Pancreas (tissue), 10 donors: ENCODE data around the gene RPS21. TPM values are rescaled to one million over a fixed set of nuclear protein-coding genes. Genes with fewer than 3 reads are reported as not detected.

ENCODE experiments used
- ATAC-seq, 4 donors: fragments of 200-7000 bp; cut with Tn5 transposase; one replicate each; pipeline versions ENCODE4 v1.8.0 to v1.9.1; 2020; ENCODE audit warnings: mild to moderate bottlenecking in 4 of 4, moderate library complexity in 4 of 4
- DNase-seq, 6 donors: peaks; one replicate each; pipeline ENCODE4 v3.0.0-alpha.2; 2020
- FAIRE-seq: peaks from 2 replicates; lab custom pipeline; 2012; peaks lifted over from hg19 to GRCh38; lab: Jason Lieb, UNC
- H3K27ac ChIP-seq, 4 donors: fragments of 200-600 bp; sonication (generic); 1 replicate in 3 of 4; 2 replicates in 1 of 4; pipeline versions ENCODE4 v1.5.0 to v1.8.0; 2020
- H3K27me3 ChIP-seq, 4 donors: fragments of 200-600 bp; one replicate each; pipeline ENCODE4 v1.8.0; 2021
- H3K36me3 ChIP-seq, 3 donors: fragments of 200-600 bp; sonication (generic) in 1 of 3; one replicate each; pipeline versions ENCODE4 v1.5.0 to v1.8.0; 2020 to 2021
- H3K4me1 ChIP-seq, 3 donors: fragments of 200-600 bp; one replicate each; pipeline ENCODE4 v1.8.0; 2021
- H3K4me3 ChIP-seq, 4 donors: fragments of 200-600 bp; sonication (generic) in 2 of 4; one replicate each; pipeline versions ENCODE4 v1.5.0 to v1.8.0; 2020 to 2021
- H3K9me3 ChIP-seq, 4 donors: fragments of 200-600 bp; one replicate each; pipeline ENCODE4 v1.8.0; 2021
- WGBS, 2 donors: extraction: QIAGEN DNeasy Blood & Tissue Kit; methylation state at CpG; one replicate each; pipeline ENCODE4 v1.1.7; 2013; 5-methylcytosine and 5-hydroxymethylcytosine counted together
- intact Hi-C, 3 donors: fragments of 100-400 bp; cut with DNase I; formaldehyde crosslinking; loops; one replicate each; pipeline versions ENCODE4 v1.11.1 to v1.14.2; 2022
- polyA plus RNA-seq, 2 donors: library from polyadenylated mRNA; stranded (reverse); fragments of 200-250 nt; gene quantifications; one replicate each; pipeline ENCODE4 v1.2.3, GENCODE V29; 2013
- total RNA-seq, 6 donors: library from RNA; stranded (reverse); fragmentation: NEBNext Ultra II Directional in 4 of 6; extraction: Animal tissue kit (Norgen Biotek cat#: 25700) in 4 of 6; gene quantifications; one replicate each; pipeline versions ENCODE4 v1.2.1 to v1.2.4, GENCODE V29; 2021 to 2023
- TF ChIP-seq, protein P1 (sequence below), 4 donors: fragments of 200-600 bp; sonication (generic) in 3 of 4; IDR thresholded peaks; one replicate each; pipeline versions ENCODE4 v1.5.0 to v1.8.0; 2021; ENCODE audit warnings: antibody characterized with exemption in 4 of 4
- donor health status: healthy with polysubstance abuse.
- donor health status: DM: no; HTN: no; CAD: no; lungs with moderate emphysema.
- donor health status: DM: no; HTN: no; CAD: no.
- donor health status: control.
- donor health status: control.
- donor health status: Bipolar disorder and iron deficiency.
- donor health status: DM: yes; HTN: yes; CAD: no.
- donor health status: DM: no; HTN: no; CAD: no.
- donor health status: DM: no; HTN: no; CAD: no.
- donor health status: DM: yes; HTN: yes; CAD: no.

The RPS21 gene
- total and polyA plus RNA-seq, 8 donors = 662 to 2,141 (median 973) TPM

DNA sequence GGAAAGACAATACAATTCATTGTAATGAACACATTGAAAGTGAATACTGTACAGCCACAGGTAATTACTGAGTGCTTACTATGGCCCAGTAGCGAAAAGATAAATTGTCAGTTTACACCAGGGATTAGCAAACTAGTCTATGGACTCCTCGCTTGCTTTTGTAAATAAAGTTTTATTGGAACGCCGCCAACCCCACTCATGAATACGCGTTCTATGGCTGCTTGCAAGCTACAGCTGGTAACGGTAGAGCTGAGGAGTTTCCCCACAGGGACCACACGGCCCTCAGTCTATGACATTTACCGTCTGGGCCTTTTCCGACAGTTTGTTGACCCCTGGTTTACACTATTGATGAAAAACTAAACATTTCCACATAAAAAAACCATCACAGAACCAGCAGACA lies 44.0 kb upstream of the RPS21 start:
- ATAC-seq (no peak), FAIRE-seq (no peak)
- WGBS, 2 donors = 81 to 82% methylated on average over 10 of the region's 10 CpGs

GRCh38 chr20:62344092-62344491 lies 42.8 kb upstream of the RPS21 start:
- DNase-seq (no peak), FAIRE-seq (no peak), ATAC-seq (no peak)
- TF ChIP-seq, protein P1, sequence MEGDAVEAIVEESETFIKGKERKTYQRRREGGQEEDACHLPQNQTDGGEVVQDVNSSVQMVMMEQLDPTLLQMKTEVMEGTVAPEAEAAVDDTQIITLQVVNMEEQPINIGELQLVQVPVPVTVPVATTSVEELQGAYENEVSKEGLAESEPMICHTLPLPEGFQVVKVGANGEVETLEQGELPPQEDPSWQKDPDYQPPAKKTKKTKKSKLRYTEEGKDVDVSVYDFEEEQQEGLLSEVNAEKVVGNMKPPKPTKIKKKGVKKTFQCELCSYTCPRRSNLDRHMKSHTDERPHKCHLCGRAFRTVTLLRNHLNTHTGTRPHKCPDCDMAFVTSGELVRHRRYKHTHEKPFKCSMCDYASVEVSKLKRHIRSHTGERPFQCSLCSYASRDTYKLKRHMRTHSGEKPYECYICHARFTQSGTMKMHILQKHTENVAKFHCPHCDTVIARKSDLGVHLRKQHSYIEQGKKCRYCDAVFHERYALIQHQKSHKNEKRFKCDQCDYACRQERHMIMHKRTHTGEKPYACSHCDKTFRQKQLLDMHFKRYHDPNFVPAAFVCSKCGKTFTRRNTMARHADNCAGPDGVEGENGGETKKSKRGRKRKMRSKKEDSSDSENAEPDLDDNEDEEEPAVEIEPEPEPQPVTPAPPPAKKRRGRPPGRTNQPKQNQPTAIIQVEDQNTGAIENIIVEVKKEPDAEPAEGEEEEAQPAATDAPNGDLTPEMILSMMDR (IDR thresholded peaks at IDR 0.05) = no peak
- Histone ChIP-seq H3K9me3 (no peaks in the 10 kb centered on the region), H3K4me3 (no peak overlapping the region), H3K36me3 (no peaks in the 10 kb centered on the region), H3K4me1 (no peaks in the 10 kb centered on the region), H3K27me3 (no peaks in the 10 kb centered on the region), H3K27ac (no peak overlapping the region)
- intact Hi-C loops = no loop called here
- WGBS, 2 donors = 94 to 96% methylated on average over 5 of the region's 5 CpGs

More for the DNA sequence above, 44.0 kb upstream of the RPS21 start:
- Histone ChIP-seq H3K27ac (no peak overlapping the region), H3K4me1 (no peaks in the 10 kb centered on the region), H3K36me3 (peaks cover 0 to 5% (median 3%) of the 10 kb centered on the region in 3 donors), H3K27me3 (no peaks in the 10 kb centered on the region), H3K4me3 (no peak overlapping the region), H3K9me3 (no peaks in the 10 kb centered on the region)
- TF ChIP-seq, protein P1 (IDR thresholded peaks at IDR 0.05) = no peak
- intact Hi-C loops = no loop called here
- DNase-seq = peak in 1 of 6 donors; percentile 1

DNA sequence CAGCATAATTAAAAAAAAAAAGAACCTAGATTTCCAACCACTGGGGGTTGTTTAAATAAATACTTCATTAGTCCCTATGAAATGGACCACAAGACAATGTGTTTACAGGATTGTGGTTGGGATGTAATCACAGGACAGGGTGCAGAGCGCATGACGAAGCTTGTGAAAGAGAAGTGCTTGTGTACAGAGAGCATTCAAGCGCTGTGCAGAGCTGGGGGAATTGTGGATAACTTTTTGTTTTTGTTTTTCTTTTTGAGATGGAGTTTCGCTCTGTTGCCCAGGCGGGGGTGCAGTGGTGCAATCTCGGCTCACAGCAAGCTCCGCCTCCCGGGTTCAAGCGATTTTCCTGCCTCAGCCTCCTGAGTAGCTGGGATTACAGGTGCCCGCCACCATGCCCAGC lies 42.1 kb upstream of the RPS21 start:
- H3K4me3 ChIP-seq = no peak overlapping the region
- no peaks in the 10 kb centered on the region for H3K4me1 ChIP-seq
- ATAC-seq = no peak
- FAIRE-seq = no peak
- H3K27ac ChIP-seq = no peak overlapping the region
- peak in 1 of 6 donors; percentile 11 for DNase-seq
- no peaks in the 10 kb centered on the region for H3K36me3 ChIP-seq
- WGBS, 2 donors = 90 to 92% methylated on average over 10 of the region's 10 CpGs
- H3K27me3 ChIP-seq = no peaks in the 10 kb centered on the region
- TF ChIP-seq, protein P1 (IDR thresholded peaks at IDR 0.05) = no peak
- no peaks in the 10 kb centered on the region for H3K9me3 ChIP-seq
- intact Hi-C loops = no loop called here

GRCh38 chr20:62345681-62346370 lies 41.1 kb upstream of the RPS21 start:
- H3K36me3 ChIP-seq = peaks cover 0 to under 1% (median 0%) of the 10 kb centered on the region in 3 donors
- no peak for ATAC-seq
- H3K4me3 ChIP-seq = no peak overlapping the region
- H3K27me3 ChIP-seq = no peaks in the 10 kb centered on the region
- no peaks in the 10 kb centered on the region for H3K4me1 ChIP-seq
- H3K27ac ChIP-seq = no peak overlapping the region
- TF ChIP-seq, protein P1 (IDR thresholded peaks at IDR 0.05) = no peak
- WGBS, 2 donors = 83 to 90% methylated on average over 25 of the region's 25 CpGs
- intact Hi-C loops = no loop called here
- no peak for FAIRE-seq
- peak in 2 of 6 donors; percentile 25 to 66 for DNase-seq
- no peaks in the 10 kb centered on the region for H3K9me3 ChIP-seq
